ENCODE results near the gene MOV10L1.
"Not testable (repeated sequence)": the region's sequence is repeated elsewhere in the genome, so short reads cannot be mapped to it uniquely, and the experiment has no call there.

The MOV10L1 gene

DNA sequence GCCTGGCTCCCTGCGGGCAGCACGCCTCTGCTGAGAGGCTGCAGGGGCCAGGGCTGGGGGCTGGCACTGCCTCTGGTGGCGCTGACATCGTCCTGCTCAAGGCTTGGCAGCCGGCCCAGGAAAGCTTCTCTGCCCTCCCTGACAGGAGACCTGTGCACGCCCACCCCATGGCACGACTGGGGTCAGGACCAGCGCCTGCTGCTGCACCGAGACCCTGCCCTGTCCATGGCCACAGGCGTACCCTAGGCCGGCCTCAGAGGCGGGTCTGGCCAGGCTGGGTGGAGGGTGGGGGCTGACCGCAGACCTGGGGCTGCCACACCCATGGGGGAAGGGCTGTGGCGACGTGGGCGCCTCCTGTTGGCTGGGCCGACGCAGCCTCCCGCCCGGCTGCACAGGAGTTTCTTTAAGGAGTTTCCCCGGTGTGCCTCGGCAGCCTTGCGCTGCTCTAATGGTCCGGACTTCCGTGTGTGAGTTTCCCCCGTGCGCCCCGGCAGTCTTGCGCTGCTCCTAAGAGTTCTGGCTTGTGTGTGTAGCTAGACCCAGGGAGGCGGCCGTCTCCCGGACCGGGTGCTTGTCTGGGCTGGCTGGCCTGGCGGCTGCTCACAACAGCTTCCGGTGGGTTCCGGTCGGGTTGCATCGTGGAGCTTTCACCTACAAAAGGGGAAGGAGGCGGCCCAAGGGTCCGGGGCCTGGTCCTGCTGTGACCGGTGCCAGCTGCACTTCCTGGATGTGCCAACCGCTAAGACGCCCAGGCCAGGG, 100.6 kb downstream of the MOV10L1 start:
- DNase-seq = peak; percentile 76 to 84

DNA sequence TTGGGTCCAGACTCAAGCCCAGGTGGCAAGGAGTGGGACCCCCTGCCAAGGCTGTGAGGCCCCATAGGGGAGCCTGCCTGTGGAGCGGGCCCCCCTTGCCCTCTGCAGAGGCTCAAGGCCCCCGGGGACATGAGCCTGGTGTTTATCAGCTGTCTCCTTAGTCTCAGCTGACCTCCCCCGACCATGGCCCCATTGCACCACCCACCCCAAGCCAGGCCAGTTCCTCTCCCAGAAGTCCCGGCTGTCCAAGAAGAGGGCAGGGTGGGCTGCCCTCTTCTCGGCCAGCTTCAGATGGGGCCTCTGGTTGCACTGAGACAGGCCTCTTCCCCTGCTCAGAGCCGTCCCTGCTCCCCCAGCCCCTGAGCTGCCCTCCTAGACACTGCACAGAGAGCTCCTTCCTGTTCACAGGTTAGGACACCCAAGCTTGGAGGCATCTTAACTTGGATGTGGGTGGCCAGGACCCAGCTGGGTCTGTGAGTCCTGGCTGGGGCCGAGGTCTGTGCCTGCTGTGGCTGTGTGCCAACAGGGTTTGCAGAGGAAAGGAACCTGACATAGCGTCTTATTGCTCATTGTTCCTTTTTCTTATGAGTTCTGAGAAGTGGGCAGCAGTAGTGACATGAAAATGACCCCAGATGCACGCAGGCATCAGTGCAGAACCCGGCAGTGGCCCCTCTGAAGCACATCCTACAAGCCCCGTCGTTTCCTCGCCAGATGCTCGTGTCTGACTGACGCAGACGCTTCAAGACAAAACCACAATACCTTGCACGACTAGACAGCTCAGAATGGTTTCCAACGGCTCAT, 101.3 kb downstream of the MOV10L1 start:
- no peak for DNase-seq

GRCh38 chr22:50192436-50193204, 102.8 kb downstream of the MOV10L1 start:
- no peak for DNase-seq

DNA sequence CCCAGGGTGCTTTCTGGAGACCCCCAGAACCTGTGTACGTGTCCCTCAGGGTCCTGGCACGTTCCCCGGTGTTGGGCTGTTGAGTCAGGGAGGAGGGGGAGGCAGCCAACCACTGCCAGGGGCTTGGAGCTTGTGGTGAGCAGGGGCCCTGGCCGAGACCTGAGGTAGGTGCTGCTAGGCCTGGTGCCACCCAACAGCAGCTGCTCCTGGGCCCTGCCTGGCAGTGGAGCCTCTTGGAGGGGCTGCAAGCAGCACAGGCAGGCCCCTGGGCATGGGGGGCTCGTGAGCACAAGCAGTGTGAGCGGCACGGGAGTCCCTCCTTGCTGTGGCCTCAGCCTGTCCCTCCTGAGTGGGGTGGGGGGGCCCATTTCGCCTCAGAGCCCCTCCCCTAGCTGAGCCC, 103.8 kb downstream of the MOV10L1 start:
- no peak for DNase-seq

DNA sequence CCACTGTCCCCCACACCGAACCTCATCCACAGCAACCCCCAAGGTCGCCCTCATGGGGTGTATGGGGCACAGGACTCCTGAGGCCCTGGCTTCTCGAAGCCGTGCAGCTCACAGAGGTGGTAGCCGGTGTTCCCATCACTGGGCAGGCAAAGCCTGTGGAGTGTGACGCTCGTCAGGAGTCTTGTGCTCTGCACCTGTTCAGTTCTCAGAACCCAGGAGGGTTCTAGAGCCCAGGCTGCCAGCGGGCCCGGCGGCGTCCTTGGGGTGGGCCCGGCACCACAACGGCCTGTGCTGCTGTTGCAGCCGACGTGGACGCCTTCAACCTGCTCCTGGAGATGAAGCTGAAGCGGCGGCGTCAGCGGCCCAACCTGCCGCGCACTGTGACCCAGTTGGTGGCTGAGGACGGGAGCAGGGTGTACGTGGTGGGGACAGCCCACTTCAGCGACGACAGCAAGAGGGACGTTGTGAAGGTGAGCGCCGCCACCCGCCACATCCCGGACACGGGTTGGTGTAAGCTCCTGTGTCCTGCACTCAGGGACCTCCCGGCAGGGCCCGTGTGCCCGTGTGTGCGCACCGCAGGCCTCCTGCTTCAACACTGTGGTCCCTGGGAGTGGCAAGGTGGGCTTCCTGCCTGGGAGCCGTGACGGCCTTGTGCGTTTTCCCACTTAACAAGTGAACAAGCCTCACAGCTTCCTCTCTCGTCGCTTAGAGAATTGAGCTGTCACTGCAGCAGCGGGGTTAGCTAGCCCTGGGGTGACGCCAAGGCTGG, 104.4 kb downstream of the MOV10L1 start:
- no peak for DNase-seq

GRCh38 chr22:50196256-50196655, 106.5 kb downstream of the MOV10L1 start:
- DNase-seq = no peak

- DNase-seq = no peak
Observed at GRCh38 chr22:50197000-50197800, 107.4 kb downstream of the MOV10L1 start.

GRCh38 chr22:50197856-50198623, 108.2 kb downstream of the MOV10L1 start:
- DNase-seq = no peak

- DNase-seq = no peak
Observed at GRCh38 chr22:50198624-50199017, 108.8 kb downstream of the MOV10L1 start.

GRCh38 chr22:50199251-50199721, 109.5 kb downstream of the MOV10L1 start:
- DNase-seq = no peak

- no peak for DNase-seq
Observed at GRCh38 chr22:50199829-50200460, 110.1 kb downstream of the MOV10L1 start.

GRCh38 chr22:50200461-50201190, 110.8 kb downstream of the MOV10L1 start, which contains the start of gene SELENOO:
TSS of gene SELENOO (plus strand) at chr22:50201011. CDS start at chr22:50201037, 26 bp downstream.
- DNase-seq = peak; percentile 79 to 91

GRCh38 chr22:50201191-50202129, 111.7 kb downstream of the MOV10L1 start:
- no peak for DNase-seq

GRCh38 chr22:50202130-50202666, 112.4 kb downstream of the MOV10L1 start:
- DNase-seq = no peak

DNA sequence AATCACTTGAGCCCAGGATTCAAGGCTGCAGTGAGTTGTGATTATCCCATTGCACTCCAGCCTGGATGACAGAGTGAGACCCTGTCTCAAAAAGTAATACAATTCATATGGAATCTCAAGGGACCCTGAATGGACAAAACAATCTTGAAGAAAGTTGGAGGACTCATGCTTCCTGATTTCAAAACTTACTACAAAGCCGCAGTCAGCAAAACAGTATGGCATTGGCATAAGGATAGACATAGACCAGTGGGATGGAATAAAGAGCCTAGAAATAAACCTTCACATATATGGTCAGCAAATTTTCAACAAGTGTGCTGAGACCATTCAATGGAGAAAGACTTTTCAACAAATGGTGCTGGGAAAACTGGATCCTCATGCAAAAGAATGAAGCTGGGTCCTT, 113.5 kb downstream of the MOV10L1 start:
- no peak for DNase-seq

GRCh38 chr22:50204571-50204970, 114.8 kb downstream of the MOV10L1 start:
- DNase-seq = no peak

DNA sequence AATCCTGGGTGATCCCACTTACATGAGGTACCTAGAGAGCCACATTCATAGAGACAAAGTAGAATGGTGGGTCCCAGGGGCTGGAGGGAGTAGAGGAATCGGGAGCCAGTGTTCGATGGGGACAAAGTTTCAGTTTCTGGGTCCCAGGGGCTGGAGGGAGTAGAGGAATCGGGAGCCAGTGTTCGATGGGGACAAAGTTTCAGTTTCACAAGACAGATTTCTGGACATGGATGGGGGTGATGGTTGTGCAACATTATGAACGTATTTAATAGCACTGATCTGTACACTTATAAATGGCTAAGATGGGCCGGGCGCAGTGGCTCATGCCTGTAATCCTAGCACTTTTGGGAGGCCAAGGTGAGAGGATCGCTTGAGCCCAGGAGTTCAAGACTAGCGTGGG, 115.2 kb downstream of the MOV10L1 start:
- DNase-seq = not testable (repeated sequence)
